Thyroid gland (tissue), 4 donors: ENCODE measurements around the gene STON1. TPM values are rescaled to one million over a fixed set of nuclear protein-coding genes. Genes with fewer than 3 reads are reported as not detected.

ENCODE experiments used
- DNase-seq, 2 donors: peaks; one replicate each; pipeline ENCODE4 v3.0.0-alpha.2; 2019
- H3K27ac ChIP-seq, 3 donors: fragments of 200-600 bp; sonication (generic); 1 replicate in 2 of 3; 2 replicates in 1 of 3; pipeline ENCODE4 v1.5.1; 2016 to 2019; ENCODE audit warnings: mild to moderate bottlenecking in 1 of 3, moderate library complexity in 1 of 3
- H3K27me3 ChIP-seq: fragments of 200-600 bp; sonication (generic); one replicate; pipeline ENCODE4 v1.5.1; 2019
- H3K36me3 ChIP-seq, 2 donors: fragments of 200-600 bp; sonication (generic); one replicate each; pipeline ENCODE4 v1.5.1; 2016 to 2019
- H3K4me1 ChIP-seq, 2 donors: fragments of 200-600 bp; sonication (generic); one replicate each; pipeline ENCODE4 v1.5.1; 2017 to 2019
- H3K4me3 ChIP-seq, 3 donors: fragments of 200-600 bp; sonication (generic); replicated peaks in 1 of 3; 1 replicate in 2 of 3; 2 replicates in 1 of 3; pipeline ENCODE4 v1.5.1; 2016; ENCODE audit warnings: mild to moderate bottlenecking in 1 of 3
- H3K9me3 ChIP-seq: fragments of 200-600 bp; sonication (generic); one replicate; pipeline ENCODE4 v1.5.1; 2017
- CTCF ChIP-seq, 6 experiments: fragments of 200-600 bp in 3 of 6; fragments of 450-650 bp in 3 of 6; sonication (generic) in 3 of 6; IDR thresholded peaks; one replicate each; pipeline ENCODE4 v1.5.1; 2016 to 2019; ENCODE audit warnings: antibody characterized with exemption in 6 of 6, mild to moderate bottlenecking in 2 of 6, inconsistent platforms in 1 of 6, moderate library complexity in 1 of 6
- POLR2A ChIP-seq, 2 donors: fragments of 450-650 bp; IDR thresholded peaks; one replicate each; pipeline ENCODE4 v1.6.1; 2017; ENCODE audit warnings: antibody characterized with exemption in 2 of 2, mild to moderate bottlenecking in 2 of 2, moderate library complexity in 1 of 2
- WGBS, 2 donors: methylation state at CpG; one replicate each; pipeline ENCODE4 v1.1.5; 2017; 5-methylcytosine and 5-hydroxymethylcytosine counted together
- intact Hi-C: fragments of 100-400 bp; cut with DNase I; formaldehyde crosslinking; loops from one replicate; pipeline ENCODE4 v1.15.1; 2023
- total RNA-seq, 4 donors: library from RNA; depleted of rRNA; stranded (reverse); fragments of >200 nt; gene quantifications; one replicate each; pipeline ENCODE4 v1.2.3, GENCODE V29; 2016

The STON1 gene
- total RNA-seq = 10 to 100 TPM; 11.4 to 29.8 (median 15.3) TPM

DNA sequence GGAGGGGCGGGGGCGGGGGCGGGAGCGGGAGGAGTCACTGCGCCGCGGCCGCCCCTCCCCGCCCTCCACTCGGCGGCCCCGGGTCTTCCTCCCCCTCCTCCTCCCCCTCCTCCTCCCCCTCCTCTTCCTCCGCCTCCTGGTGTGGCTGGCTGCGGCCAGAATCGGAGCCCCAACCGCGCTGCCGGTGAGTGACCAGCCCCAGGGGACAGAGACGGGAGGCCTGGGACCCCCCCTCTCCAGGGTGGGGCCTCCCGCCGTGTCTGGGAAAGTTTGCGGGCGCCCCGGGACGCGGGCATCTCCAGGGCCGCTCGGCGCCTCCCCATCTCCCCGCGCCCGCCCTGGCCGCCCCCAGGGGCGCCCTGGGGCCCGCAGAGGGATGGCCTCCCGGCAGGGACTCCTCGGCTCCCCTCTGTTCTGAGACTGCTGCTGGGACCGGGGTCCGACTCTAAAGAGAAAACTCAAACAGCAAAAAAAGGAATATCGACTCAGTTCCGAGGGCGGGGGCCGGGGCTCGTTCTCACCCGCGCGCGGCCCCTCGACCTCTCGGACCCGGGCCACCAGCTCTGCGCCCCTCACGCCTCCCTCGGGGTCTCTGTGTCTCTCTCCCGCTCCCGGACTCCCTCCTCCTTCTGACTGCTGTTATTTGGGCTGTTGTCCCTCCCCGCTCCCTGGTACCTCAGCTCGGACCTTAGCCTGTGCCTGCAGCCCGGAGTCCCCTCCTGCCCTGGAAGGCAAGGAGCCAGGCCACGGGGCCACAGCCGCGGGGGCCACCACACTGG lies at the start of gene STON1:
STON1 (plus strand) TSS at position 122 of the 779 bp plus-strand sequence. CDS start 50,480 bp downstream, outside the sequence.
- intact Hi-C loops = no loop called here
- TF ChIP-seq CTCF (IDR thresholded peaks at IDR 0.05) (no peak), POLR2A (IDR thresholded peaks at IDR 0.05) (no peak)
- DNase-seq = peak; percentile 40 to 43

GRCh38 chr2:48480526-48480925 lies 49.4 kb upstream of the STON1 start:
- H3K4me1 ChIP-seq = peaks cover 12 to 21% of the 10 kb centered on the region in 2 donors
- H3K4me3 ChIP-seq = no peak overlapping the region
- peaks cover 7 to 27% of the 10 kb centered on the region in 2 donors for H3K36me3 ChIP-seq
- H3K9me3 ChIP-seq = no peaks in the 10 kb centered on the region
- H3K27me3 ChIP-seq = no peaks in the 10 kb centered on the region
- TF ChIP-seq POLR2A (IDR thresholded peaks at IDR 0.05) (no peak), CTCF (IDR thresholded peaks at IDR 0.05) (no peak)
- DNase-seq = no peak
- H3K27ac ChIP-seq = peak overlapping the region in 2 of 3 donors; percentile 6 to 69
- 59 to 64% methylated on average over 3 of the region's 3 CpGs for WGBS, 2 donors
- intact Hi-C loops = no loop called here

More for the DNA sequence above, at the start of gene STON1:
- Histone ChIP-seq H3K36me3 (no peaks in the 10 kb centered on the region), H3K9me3 (no peaks in the 10 kb centered on the region), H3K27ac (peak within 1 kb of the TSS; percentile 59 to 83 (median 62)), H3K27me3 (no peaks in the 10 kb centered on the region), H3K4me3 (peak within 1 kb of the TSS; percentile 19 to 91 (median 49)), H3K4me1 (peaks cover 7 to 10% of the 10 kb centered on the region in 2 donors)
- 0% methylated on average over 35 to 46 of the region's 62 CpGs for WGBS, 2 donors

DNA sequence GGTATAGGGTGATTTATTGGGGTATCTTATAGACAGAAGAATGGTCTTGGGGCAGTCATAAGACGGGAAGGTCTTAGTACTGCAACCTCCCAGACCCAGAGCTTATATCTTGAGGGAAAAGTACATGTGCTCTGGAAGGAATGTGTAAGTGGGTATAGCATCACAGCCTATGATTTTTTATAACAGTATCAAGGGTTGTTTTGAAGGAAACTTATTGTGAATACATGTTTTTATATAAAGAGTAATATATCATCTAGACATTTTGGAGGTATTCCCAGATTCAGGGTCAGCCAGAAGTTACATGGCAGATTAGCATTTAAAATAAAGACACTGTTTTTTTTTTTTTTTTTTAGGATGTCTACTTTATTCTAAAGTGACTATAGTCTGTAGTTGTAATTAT lies 47.6 kb upstream of the STON1 start:
- no peak for DNase-seq
- Histone ChIP-seq H3K9me3 (no peaks in the 10 kb centered on the region), H3K4me3 (no peak overlapping the region), H3K27ac (no peak overlapping the region), H3K36me3 (peaks cover 10 to 28% of the 10 kb centered on the region in 2 donors), H3K4me1 (peaks cover 12 to 21% of the 10 kb centered on the region in 2 donors), H3K27me3 (no peaks in the 10 kb centered on the region)
- intact Hi-C loops = no loop called here
- 77 to 86% methylated on average over 1 of the region's 1 CpG for WGBS, 2 donors
- TF ChIP-seq CTCF (IDR thresholded peaks at IDR 0.05) (no peak), POLR2A (IDR thresholded peaks at IDR 0.05) (no peak)

GRCh38 chr2:48482769-48483168 lies 47.2 kb upstream of the STON1 start:
- WGBS, 2 donors = 68 to 76% methylated on average over 5 of the region's 5 CpGs
- intact Hi-C loops = no loop called here
- DNase-seq = no peak
- H3K27ac ChIP-seq = no peak overlapping the region
- peaks cover 10 to 25% of the 10 kb centered on the region in 2 donors for H3K36me3 ChIP-seq
- TF ChIP-seq POLR2A (IDR thresholded peaks at IDR 0.05) = no peak
- TF ChIP-seq CTCF (IDR thresholded peaks at IDR 0.05) = no peak
- H3K4me3 ChIP-seq = no peak overlapping the region
- no peaks in the 10 kb centered on the region for H3K9me3 ChIP-seq
- peaks cover 12 to 21% of the 10 kb centered on the region in 2 donors for H3K4me1 ChIP-seq
- no peaks in the 10 kb centered on the region for H3K27me3 ChIP-seq

DNA sequence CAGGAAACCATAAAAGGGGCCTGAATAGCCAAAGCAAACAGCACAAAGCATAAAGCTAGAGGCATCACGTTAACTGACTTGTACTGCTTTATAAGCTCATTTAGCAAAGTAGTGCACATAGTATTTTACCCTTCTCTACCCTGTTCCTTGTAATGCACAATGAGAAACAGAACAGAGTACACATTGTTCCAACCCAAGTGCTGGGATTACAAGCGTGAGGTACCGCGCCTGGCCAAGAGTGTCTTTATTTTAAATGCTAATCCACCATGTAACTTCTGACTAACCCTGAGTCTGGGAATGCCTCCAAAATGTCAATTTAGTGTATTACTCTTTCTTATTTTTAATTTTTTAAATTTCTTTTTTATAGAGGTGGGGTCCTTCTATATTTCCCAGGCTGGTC lies 46.4 kb upstream of the STON1 start:
- Histone ChIP-seq H3K4me3 (no peak overlapping the region), H3K4me1 (peaks cover 12 to 21% of the 10 kb centered on the region in 2 donors), H3K27ac (no peak overlapping the region), H3K9me3 (no peaks in the 10 kb centered on the region), H3K36me3 (peaks cover 10 to 22% of the 10 kb centered on the region in 2 donors), H3K27me3 (no peaks in the 10 kb centered on the region)
- DNase-seq = no peak
- intact Hi-C loops = no loop called here
- no peak for TF ChIP-seq POLR2A (IDR thresholded peaks at IDR 0.05)
- TF ChIP-seq CTCF (IDR thresholded peaks at IDR 0.05) = no peak
- WGBS, 2 donors = 90 to 94% methylated on average over 4 of the region's 4 CpGs
